RWPE2 (cell line): Measurements from ENCODE around the gene ZNRF3.
A peak's percentile ranks its signal among the peaks of the same experiment; 100 is the strongest.

Source experiments
- ATAC-seq: fragments of 200-7000 bp; cut with Tn5 transposase; 3 replicates; pipeline ENCODE4 v1.9.1; 2021; ENCODE audit warnings: low read depth
- DNase-seq: peaks from one replicate; pipeline ENCODE4 v3.0.0-alpha.2; 2020; ENCODE audit warnings: low spot score
- H3K27ac ChIP-seq: fragments of 450-650 bp; 2 replicates; pipeline ENCODE4 v1.5.1; 2017; ENCODE audit warnings: mild to moderate bottlenecking; ENCODE audit not compliant: poor library complexity, severe bottlenecking
- H3K27me3 ChIP-seq: fragments of 250-450 bp; sonication (Bioruptor Pico); 2 replicates; pipeline ENCODE4 v1.5.1; 2021; ENCODE audit warnings: mild to moderate bottlenecking, moderate library complexity; ENCODE audit not compliant: insufficient read depth, poor library complexity, severe bottlenecking
- H3K36me3 ChIP-seq: fragments of 250-450 bp; sonication (Bioruptor Pico); 2 replicates; pipeline ENCODE4 v1.5.1; 2020; ENCODE audit warnings: low read depth, mild to moderate bottlenecking, moderate library complexity
- H3K4me1 ChIP-seq: fragments of 250-450 bp; sonication (Bioruptor Pico); 2 replicates; pipeline ENCODE4 v1.5.1; 2021; ENCODE audit warnings: mild to moderate bottlenecking, moderate library complexity; ENCODE audit not compliant: insufficient read depth, poor library complexity, severe bottlenecking
- H3K4me3 ChIP-seq: fragments of 250-450 bp; sonication (Bioruptor Pico); 2 replicates; pipeline ENCODE4 v1.5.1; 2021; ENCODE audit warnings: mild to moderate bottlenecking, moderate library complexity; ENCODE audit not compliant: severe bottlenecking
- H3K9me3 ChIP-seq: fragments of 250-450 bp; sonication (Bioruptor Pico); 2 replicates; pipeline ENCODE4 v1.5.1; 2021; ENCODE audit warnings: mild to moderate bottlenecking, moderate library complexity; ENCODE audit not compliant: severe bottlenecking
- CTCF ChIP-seq: fragments of 450-650 bp; IDR thresholded peaks from one replicate; pipeline ENCODE4 v1.5.1; 2017; ENCODE audit warnings: mild to moderate bottlenecking, moderate library complexity; ENCODE audit not compliant: poor library complexity, severe bottlenecking

ZNRF3 gene

GRCh38 chr22:29044657-29045176 is 161.3 kb downstream of the ZNRF3 start:
- ATAC-seq: peak; percentile 46; the same call in 2 of the 3 replicates
- peaks cover 10% of the 10 kb centered on the region for H3K36me3 ChIP-seq
- TF ChIP-seq CTCF: no peak
- H3K27ac ChIP-seq: no peak overlapping the region
- DNase-seq: no peak
- peaks cover 12% of the 10 kb centered on the region for H3K4me1 ChIP-seq
- H3K27me3 ChIP-seq: no peaks in the 10 kb centered on the region
- H3K9me3 ChIP-seq: no peaks in the 10 kb centered on the region
- no peak overlapping the region for H3K4me3 ChIP-seq

- DNase-seq: no peak
- no peaks in the 10 kb centered on the region for H3K9me3 ChIP-seq
- peaks cover 10% of the 10 kb centered on the region for H3K36me3 ChIP-seq
- no peaks in the 10 kb centered on the region for H3K27me3 ChIP-seq
- no peak overlapping the region for H3K27ac ChIP-seq
- peaks cover 5% of the 10 kb centered on the region for H3K4me1 ChIP-seq
- no peak for TF ChIP-seq CTCF
- no peak overlapping the region for H3K4me3 ChIP-seq
- no peak for ATAC-seq
Observed at GRCh38 chr22:29048822-29049654, 165.7 kb downstream of the ZNRF3 start.

- no peak for DNase-seq
- H3K36me3 ChIP-seq: peaks cover 10% of the 10 kb centered on the region
- no peak overlapping the region for H3K4me3 ChIP-seq
- no peaks in the 10 kb centered on the region for H3K4me1 ChIP-seq
- no peaks in the 10 kb centered on the region for H3K9me3 ChIP-seq
- no peak for TF ChIP-seq CTCF
- no peak overlapping the region for H3K27ac ChIP-seq
- no peaks in the 10 kb centered on the region for H3K27me3 ChIP-seq
- no peak for ATAC-seq
Observed at GRCh38 chr22:29049655-29050263, 166.4 kb downstream of the ZNRF3 start.

GRCh38 chr22:29050457-29050856 is 167.1 kb downstream of the ZNRF3 start:
- no peak for TF ChIP-seq CTCF
- H3K27ac ChIP-seq: no peak overlapping the region
- no peak for DNase-seq
- no peaks in the 10 kb centered on the region for H3K27me3 ChIP-seq
- no peaks in the 10 kb centered on the region for H3K4me1 ChIP-seq
- H3K4me3 ChIP-seq: no peak overlapping the region
- H3K9me3 ChIP-seq: no peaks in the 10 kb centered on the region
- no peak for ATAC-seq
- H3K36me3 ChIP-seq: peaks cover 6% of the 10 kb centered on the region; the same call in 1 of the 2 replicates
